ENCODE measurements around the gene ATP13A4.
A peak's percentile ranks its signal among the peaks of the same experiment; 100 is the strongest.
"Not testable (repeated sequence)": the region's sequence is repeated elsewhere in the genome, so short reads cannot be mapped to it uniquely, and the experiment has no call there.

The ATP13A4 gene

DNA sequence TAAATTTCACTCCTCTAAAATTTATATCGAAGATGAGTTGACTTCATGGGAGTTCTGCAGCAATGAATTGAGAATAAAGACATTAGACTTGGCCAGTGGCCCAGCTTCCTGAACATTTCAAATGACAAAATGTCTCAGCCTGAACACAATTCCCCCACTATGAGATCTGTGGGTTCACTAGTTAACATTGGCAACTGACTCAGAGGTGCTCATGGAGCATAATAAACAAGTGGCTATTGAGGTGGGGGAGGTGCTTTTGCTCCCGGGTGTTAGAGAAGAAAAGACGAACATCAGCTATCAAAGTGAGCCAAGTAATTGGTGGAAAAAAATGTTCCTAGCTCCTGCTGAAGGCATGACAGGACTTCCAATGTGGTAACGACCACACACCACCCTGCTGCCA lies 6.3 kb downstream of the ATP13A4 start:
- in situ Hi-C loops (cut with HindIII; ENCODE audit: low pct_unique_long_range_greater_than_20kb, low sequenced_read_pairs): no loop called here
- TF ChIP-seq JUND (IDR thresholded peaks at IDR 0.05; ENCODE audit: low read depth): no peak
- DNase-seq (ENCODE audit: low read depth in 1 of 2, low spot score in 1 of 2): no peak

DNA sequence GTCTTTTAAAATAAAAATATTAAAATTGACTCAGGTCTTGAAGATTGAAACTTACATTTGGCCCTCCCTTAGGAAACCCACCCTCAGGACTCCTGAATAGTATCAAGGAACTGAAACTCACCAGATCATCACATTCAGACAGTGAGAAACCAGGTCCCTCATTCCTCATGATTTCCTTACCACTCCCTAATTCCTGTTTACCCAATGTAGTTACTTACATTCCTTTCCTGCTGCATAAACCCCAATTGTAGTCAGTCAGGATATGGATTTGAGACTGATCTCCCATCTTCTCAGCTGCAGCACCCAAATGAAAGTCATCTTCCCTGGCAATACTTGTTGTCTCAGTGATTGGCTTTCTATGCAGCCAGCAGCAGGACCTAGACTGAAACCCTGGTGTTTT lies 8.6 kb downstream of the ATP13A4 start:
- in situ Hi-C loops (cut with HindIII; ENCODE audit: low pct_unique_long_range_greater_than_20kb, low sequenced_read_pairs): no loop called here
- peak in 1 of 2 experiments; percentile 45 for DNase-seq (ENCODE audit: low read depth in 1 of 2, low spot score in 1 of 2)
- TF ChIP-seq JUND (IDR thresholded peaks at IDR 0.05; ENCODE audit: low read depth): no peak

DNA sequence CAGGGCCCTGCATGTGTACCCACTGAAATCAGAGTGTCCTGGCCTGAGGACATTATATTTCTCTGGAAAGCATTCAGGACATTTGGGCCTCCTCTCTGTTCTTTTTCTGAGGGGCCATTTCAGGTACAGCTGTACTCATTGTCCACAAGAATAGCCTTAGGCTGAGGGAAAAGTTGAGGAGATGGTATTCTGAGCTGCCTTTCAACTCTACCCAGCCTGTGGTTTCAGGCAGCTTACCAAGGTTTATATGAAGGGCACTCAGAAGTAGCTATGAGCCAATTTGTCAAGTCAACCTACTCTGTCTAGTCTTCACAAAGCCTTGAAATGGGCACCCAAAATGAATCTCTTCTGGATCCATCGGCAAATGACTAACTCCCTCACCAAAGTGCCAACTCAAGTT lies 9.4 kb downstream of the ATP13A4 start:
- TF ChIP-seq JUND (IDR thresholded peaks at IDR 0.05; ENCODE audit: low read depth): no peak
- DNase-seq (ENCODE audit: low read depth in 1 of 2, low spot score in 1 of 2): peak in 1 of 2 experiments; percentile 60
- in situ Hi-C loops (cut with HindIII; ENCODE audit: low pct_unique_long_range_greater_than_20kb, low sequenced_read_pairs): no loop called here

DNA sequence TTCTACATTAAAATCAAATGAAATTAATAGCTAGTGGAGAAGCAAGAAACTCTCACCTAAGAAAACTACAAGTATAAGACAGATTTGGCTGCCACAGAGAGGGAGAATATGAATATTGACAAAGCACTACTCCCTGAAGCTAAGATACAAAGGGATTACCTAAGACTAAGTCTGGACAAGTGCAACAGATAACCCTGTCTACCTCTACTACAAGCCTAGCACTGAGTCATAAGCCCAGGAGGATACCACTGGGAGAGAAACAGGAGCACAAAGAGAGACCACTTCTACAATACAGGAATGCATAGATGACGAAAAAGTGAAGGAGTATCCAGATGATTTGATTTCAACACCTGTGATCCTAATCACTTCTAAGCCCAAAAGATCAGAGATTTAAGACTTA lies 10.4 kb downstream of the ATP13A4 start:
- TF ChIP-seq JUND (IDR thresholded peaks at IDR 0.05; ENCODE audit: low read depth): no peak
- DNase-seq (ENCODE audit: low read depth in 1 of 2, low spot score in 1 of 2): no peak
- in situ Hi-C loops (cut with HindIII; ENCODE audit: low pct_unique_long_range_greater_than_20kb, low sequenced_read_pairs): no loop called here

DNA sequence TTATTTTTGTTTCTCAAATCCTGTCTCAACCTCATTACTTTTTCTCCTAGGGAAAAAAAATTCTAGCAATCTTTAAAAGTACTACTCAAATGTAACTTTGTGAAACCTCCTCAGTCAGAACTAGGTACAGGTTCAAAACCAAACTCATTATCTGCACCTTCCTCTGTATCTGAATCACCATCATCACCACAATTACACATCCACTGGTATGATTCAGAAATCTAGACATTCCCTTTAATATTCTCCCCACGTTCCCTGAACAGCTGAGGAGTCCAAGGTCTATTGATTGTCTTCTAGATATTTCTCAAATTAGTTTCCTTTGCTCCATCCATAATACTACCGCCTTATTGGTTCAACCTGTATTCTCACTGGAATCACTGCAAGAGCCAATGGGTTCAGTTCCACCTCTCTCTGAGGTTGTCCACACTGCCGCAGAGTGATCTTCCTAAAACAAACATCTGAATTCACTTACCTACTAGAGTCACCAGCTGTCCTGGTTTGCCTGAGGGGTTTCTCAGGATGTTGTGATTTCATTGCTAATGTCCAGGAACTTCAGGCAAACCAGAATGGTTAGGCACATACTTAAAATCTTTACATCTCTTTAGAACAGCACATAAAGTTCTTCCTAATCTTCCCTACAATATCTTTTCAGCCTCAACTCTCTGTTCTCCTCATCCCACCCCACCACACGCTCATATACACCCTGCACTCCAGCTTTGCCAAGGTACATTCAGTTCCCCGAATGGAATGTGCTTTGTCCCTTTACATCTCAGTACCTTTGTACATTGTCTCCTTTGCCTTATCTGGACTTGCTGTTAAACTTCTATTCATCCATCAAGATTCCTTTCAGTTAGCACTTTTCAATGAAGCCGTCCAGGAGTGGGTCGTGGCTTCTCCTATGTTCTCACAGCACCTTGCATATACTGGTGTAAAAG lies 24.2 kb downstream of the ATP13A4 start:
- TF ChIP-seq JUND (IDR thresholded peaks at IDR 0.05; ENCODE audit: low read depth): no peak
- peak in 1 of 2 experiments; percentile 43 for DNase-seq (ENCODE audit: low read depth in 1 of 2, low spot score in 1 of 2)
- in situ Hi-C loops (cut with HindIII; ENCODE audit: low pct_unique_long_range_greater_than_20kb, low sequenced_read_pairs): no loop called here

DNA sequence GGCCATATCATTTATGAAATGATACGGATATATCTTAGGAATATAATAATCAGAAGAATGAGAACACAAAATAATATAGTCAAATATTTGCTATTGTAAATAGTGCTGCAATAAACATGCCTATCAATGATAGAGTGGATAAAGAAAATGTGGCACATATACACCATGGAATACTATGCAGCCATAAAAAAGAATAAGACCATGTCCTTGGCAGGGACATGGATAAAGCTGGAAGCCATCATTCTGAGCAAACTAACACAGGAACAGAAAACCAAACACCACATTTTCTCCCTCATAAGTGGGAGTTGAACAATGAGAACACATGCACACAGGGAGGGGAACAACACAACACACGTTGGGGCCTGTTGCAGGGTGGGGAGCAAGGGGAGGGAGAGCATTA lies 28.6 kb downstream of the ATP13A4 start:
- DNase-seq (ENCODE audit: low read depth in 1 of 2, low spot score in 1 of 2); in situ Hi-C loops (cut with HindIII; ENCODE audit: low pct_unique_long_range_greater_than_20kb, low sequenced_read_pairs): not testable (repeated sequence)

DNA sequence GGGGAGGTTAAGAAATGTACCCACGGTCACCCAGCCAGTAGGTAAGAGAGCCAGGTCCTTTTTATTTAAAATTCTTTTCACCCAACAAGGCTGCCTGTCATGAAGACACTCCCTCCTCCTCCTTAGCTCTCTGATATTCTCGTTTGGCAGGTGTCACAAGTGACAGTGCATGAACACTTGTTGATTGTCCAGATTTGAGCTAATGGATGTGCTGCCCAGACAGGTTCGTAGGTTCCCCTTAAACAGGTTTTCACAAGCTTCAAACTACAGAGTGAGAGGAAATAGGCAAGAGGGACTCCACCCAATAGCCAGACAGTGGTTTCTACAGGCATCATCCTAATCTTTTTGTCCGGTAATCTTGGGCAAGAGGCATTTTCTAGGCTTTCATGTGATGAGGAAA lies 32.2 kb downstream of the ATP13A4 start:
- no peak for TF ChIP-seq JUND (IDR thresholded peaks at IDR 0.05; ENCODE audit: low read depth)
- in situ Hi-C loops (cut with HindIII; ENCODE audit: low pct_unique_long_range_greater_than_20kb, low sequenced_read_pairs): no loop called here
- DNase-seq (ENCODE audit: low read depth in 1 of 2, low spot score in 1 of 2): peak in 1 of 2 experiments; percentile 87

DNA sequence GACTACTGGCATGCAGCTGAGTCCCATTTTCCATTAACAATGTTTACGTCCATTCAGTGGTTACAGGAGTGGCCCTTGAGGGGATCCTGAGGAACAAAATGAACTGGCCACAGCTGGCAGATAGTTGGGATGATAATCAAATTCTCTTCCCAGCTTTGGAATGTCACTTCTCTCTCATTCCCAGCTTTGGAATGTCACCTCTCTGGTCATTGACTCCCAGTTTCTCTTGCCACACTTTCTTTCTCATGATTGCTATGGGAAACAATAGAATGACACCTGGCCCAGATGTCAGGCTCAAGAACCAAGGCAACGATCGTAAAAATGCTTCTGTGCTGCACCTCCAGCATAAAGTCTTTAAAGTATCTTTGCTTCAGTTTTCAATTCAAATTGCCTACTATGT lies 34.0 kb downstream of the ATP13A4 start:
- in situ Hi-C loops (cut with HindIII; ENCODE audit: low pct_unique_long_range_greater_than_20kb, low sequenced_read_pairs): no loop called here
- TF ChIP-seq JUND (IDR thresholded peaks at IDR 0.05; ENCODE audit: low read depth): no peak
- DNase-seq (ENCODE audit: low read depth in 1 of 2, low spot score in 1 of 2): peak in 1 of 2 experiments; percentile 71

DNA sequence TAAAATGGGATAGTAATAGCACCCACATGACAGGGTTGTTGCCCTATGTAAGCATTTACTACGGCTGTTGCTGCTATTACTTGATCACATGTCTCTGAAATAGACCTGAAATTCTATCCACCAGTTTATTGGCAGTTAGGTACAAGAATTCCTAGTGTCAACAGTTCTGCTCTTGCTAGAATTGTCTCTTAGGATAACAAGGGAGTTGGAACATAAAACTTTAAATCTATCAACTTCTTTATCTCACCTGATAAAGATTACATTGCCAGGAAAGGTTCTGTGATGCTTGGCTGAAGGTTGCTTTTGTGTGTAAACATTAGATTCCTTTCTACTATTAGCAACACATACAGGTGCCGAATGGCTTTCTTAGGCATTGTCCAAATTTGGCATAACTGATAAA lies 38.7 kb downstream of the ATP13A4 start:
- no peak for TF ChIP-seq JUND (IDR thresholded peaks at IDR 0.05; ENCODE audit: low read depth)
- DNase-seq (ENCODE audit: low read depth in 1 of 2, low spot score in 1 of 2): no peak
- in situ Hi-C loops (cut with HindIII; ENCODE audit: low pct_unique_long_range_greater_than_20kb, low sequenced_read_pairs): no loop called here

DNA sequence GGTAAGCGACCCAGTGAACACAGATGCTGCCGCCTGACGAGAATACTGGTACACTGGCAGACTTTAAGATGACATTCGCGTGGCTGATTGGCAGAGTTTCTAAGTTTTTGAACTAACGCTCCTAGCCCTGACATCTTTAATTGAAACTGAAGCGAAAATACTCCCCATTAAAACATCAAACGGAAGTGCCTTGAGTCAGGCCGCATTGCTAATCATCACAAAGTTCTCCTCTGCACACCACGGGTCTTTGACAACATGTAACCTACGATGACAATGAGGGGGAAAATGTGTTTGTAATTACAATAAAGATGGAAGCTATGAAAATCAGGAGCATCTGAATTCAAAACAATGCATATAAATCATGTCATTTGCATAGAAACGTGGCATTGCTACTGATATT lies 44.5 kb downstream of the ATP13A4 start:
- in situ Hi-C loops (cut with HindIII; ENCODE audit: low pct_unique_long_range_greater_than_20kb, low sequenced_read_pairs): no loop called here
- no peak for DNase-seq (ENCODE audit: low read depth in 1 of 2, low spot score in 1 of 2)
- no peak for TF ChIP-seq JUND (IDR thresholded peaks at IDR 0.05; ENCODE audit: low read depth)

DNA sequence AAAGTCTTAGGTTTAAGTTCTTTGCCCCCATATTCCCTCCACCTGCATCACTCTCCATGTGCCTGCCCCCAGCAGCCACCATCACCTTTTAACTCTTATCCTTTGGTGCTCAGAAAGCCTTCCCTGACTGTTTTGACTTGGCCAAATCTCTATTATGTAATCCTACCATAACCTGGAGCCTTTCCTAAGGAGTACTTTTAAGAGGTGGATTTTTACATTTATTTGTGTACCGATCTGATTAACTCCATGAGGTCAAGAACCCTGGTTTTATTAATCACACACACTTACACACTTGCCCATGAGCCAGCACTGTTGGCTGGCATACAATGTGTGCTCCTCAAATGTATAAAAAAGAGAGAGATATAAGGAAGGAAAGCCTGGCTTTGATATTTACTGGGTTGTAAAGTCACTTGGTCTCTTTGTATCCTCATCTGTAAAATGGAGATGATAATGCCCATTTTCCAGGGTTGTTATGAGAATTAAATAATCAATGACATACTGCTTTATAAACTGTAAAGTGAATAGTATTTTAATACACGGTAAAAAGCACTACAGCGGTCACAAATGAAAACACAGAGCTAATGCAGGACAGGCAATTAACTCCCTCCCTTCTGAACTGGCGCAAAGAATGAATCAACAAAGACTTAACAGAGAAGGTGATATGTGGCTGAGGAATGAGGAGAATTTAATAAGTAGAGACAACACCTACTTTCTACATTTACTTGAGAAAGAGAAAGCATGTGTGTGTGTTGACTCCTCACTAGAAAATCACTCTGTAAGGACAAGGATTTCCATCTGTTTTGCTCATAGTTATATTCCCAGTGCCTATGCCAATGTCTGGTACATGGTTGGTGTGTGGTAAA lies 45.4 kb downstream of the ATP13A4 start:
- in situ Hi-C loops (cut with HindIII; ENCODE audit: low pct_unique_long_range_greater_than_20kb, low sequenced_read_pairs): no loop called here
- TF ChIP-seq JUND (IDR thresholded peaks at IDR 0.05; ENCODE audit: low read depth): no peak
- no peak for DNase-seq (ENCODE audit: low read depth in 1 of 2, low spot score in 1 of 2)

DNA sequence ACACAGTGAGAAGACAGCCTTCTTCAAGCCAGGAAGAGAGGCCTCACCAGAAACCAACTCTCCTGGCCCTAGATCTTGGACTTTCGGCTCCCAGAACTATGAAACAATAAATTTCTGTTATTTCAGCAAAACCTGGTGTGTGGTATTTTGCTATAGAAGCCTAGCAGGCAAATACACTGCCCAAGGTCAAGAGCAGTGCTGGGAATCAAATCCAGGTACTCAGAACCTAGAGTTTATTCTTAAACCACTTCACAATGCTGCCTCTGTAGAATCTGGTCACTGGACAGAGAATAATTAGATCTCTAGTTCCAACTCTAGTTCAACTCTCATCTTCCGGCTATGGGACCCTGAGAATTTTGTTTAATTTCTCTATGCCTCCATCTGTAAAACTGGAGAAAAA lies 46.6 kb downstream of the ATP13A4 start:
- in situ Hi-C loops (cut with HindIII; ENCODE audit: low pct_unique_long_range_greater_than_20kb, low sequenced_read_pairs): no loop called here
- DNase-seq (ENCODE audit: low read depth in 1 of 2, low spot score in 1 of 2): no peak
- no peak for TF ChIP-seq JUND (IDR thresholded peaks at IDR 0.05; ENCODE audit: low read depth)

DNA sequence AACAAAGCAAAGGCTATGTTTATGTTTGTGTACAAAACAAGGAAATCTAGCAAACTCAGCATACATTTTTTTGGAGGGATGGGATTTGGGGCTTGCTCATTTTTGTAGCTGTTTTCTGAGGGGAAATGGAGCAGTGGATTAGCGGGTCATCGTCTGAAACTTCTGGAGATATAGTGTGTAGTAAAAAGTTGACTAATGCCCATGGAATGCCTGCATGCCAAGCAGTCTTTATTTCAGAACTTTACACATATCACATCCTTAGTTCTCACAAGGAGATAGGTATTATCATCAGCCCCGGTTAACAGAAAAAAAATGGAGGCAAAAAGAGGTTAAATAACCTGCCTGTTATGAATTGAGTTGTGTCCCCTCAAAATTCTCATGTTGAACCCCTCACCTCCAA lies 47.1 kb downstream of the ATP13A4 start:
- DNase-seq (ENCODE audit: low read depth in 1 of 2, low spot score in 1 of 2): no peak
- in situ Hi-C loops (cut with HindIII; ENCODE audit: low pct_unique_long_range_greater_than_20kb, low sequenced_read_pairs): no loop called here
- no peak for TF ChIP-seq JUND (IDR thresholded peaks at IDR 0.05; ENCODE audit: low read depth)

Measured in T47D (cell line).